ENCODE measurements around the gene PIK3AP1.

GRCh38 chr10:96692427-96692826 lies 27.9 kb downstream of the PIK3AP1 start:
- TF ChIP-seq POLR2A (IDR thresholded peaks at IDR 0.05), result no peak
- TF ChIP-seq CTCF (IDR thresholded peaks at IDR 0.05), result no peak

All from upper lobe of left lung (tissue), 4 donors.